ENCODE measurements around the gene GAL3ST3.
"Not testable (repeated sequence)": the region's sequence is repeated elsewhere in the genome, so short reads cannot be mapped to it uniquely, and the experiment has no call there.

The GAL3ST3 gene

DNA sequence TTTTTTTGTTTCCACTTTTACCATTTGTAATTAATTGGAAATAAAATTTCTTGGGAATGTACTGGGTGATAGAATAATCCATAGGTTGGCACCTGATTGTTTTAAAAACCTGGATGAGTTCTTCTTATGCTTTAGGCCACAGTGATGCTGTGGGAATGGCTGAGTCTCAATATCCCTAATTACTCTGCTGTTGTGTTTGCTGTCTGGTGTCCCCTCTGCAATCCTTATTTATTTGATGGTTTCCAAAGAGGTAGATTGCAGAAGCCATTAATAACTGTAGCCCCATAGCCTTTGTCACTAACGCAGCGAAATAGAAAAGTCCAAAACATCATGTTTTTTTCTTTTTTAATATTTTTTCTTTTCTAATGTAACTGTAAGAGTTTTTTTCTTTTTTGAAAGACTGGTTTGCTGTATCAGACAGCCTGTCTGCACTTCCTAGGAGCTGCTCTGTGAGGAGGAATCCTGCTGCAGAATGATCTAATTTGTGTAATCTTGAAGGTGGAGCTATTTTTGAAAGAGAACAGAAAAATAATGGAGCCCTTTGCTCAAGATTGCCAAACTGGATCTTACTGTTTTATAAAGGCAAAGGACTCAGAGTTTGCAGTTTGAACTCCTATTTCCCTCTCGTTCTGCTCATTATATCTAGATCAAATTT, 36.0 kb upstream of the GAL3ST3 start:
- TF ChIP-seq NFRKB (IDR thresholded peaks at IDR 0.05) (no peak), SUZ12 (IDR thresholded peaks at IDR 0.05) (no peak), L3MBTL2 (conservative IDR thresholded peaks at IDR 0.05) (no peak), TARDBP (IDR thresholded peaks at IDR 0.05) (no peak), ARNT (IDR thresholded peaks at IDR 0.05) (no peak), BHLHE40 (IDR thresholded peaks at IDR 0.05; ENCODE audit: borderline replicate concordance) (no peak), ZNF384 (IDR thresholded peaks at IDR 0.05) (no peak), HDGF (IDR thresholded peaks at IDR 0.05; ENCODE audit: borderline replicate concordance) (no peak), CTBP1 (IDR thresholded peaks at IDR 0.05; ENCODE audit: borderline replicate concordance) (no peak), SP1 (IDR thresholded peaks at IDR 0.05) (no peak), FOXM1 (IDR thresholded peaks at IDR 0.05; ENCODE audit: borderline replicate concordance) (no peak), FOXK2 (IDR thresholded peaks at IDR 0.05) (no peak), FOXA1 (IDR thresholded peaks at IDR 0.05) (no peak), ELF4 (IDR thresholded peaks at IDR 0.05) (no peak)
- TF ChIP-seq, protein P1, sequence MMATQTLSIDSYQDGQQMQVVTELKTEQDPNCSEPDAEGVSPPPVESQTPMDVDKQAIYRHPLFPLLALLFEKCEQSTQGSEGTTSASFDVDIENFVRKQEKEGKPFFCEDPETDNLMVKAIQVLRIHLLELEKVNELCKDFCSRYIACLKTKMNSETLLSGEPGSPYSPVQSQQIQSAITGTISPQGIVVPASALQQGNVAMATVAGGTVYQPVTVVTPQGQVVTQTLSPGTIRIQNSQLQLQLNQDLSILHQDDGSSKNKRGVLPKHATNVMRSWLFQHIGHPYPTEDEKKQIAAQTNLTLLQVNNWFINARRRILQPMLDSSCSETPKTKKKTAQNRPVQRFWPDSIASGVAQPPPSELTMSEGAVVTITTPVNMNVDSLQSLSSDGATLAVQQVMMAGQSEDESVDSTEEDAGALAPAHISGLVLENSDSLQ (IDR thresholded peaks at IDR 0.05), result no peak
- CTCF ChIA-PET, result interaction anchor here (0.8 kb wide), 1 partner anchor 197 kb away, joined by 3 read pairs; the partner anchor contains the start of gene FIBP
- no peak for DNase-seq (ENCODE audit: extremely low spot score)
- POLR2A ChIA-PET, result no interaction called here

DNA sequence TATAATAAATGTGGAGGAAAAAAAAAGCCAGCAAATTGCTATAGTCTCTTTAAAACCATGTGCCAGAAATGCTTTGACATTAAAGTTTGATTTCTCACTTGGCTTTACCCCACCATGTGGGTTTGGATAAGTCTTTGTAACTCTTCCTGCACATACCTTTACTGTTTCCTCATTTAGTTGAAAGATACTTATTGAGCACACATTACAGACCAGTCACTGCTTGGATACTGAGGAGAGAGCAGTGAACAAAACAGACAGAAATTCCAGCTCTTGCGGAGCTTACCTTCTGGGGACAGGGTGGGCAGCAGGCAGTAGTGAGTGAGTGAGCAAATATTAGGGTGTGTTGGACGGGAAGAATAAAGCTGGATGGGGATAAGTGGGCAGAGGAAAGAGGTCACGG, 34.8 kb upstream of the GAL3ST3 start:
- CTCF ChIA-PET, result interaction anchor here (0.8 kb wide), 1 partner anchor 196 kb away, joined by 3 read pairs; the partner anchor contains the start of gene FIBP
- POLR2A ChIA-PET, result interaction anchor here (0.6 to 1.6 kb wide), 2 partner anchors 14 to 32 kb away, joined by 3 to 5 read pairs; partner anchors contain the start of gene SF3B2
- DNase-seq (ENCODE audit: extremely low spot score), result no peak
- TF ChIP-seq FOXK2 (IDR thresholded peaks at IDR 0.05), result no peak
- no peak for TF ChIP-seq SUZ12 (IDR thresholded peaks at IDR 0.05)
- TF ChIP-seq BHLHE40 (IDR thresholded peaks at IDR 0.05; ENCODE audit: borderline replicate concordance), result no peak
- no peak for TF ChIP-seq HDGF (IDR thresholded peaks at IDR 0.05; ENCODE audit: borderline replicate concordance)
- no peak; the same call in 1 of the 2 replicates for TF ChIP-seq L3MBTL2 (conservative IDR thresholded peaks at IDR 0.05)
- no peak for TF ChIP-seq NFRKB (IDR thresholded peaks at IDR 0.05)
- no peak for TF ChIP-seq TARDBP (IDR thresholded peaks at IDR 0.05)
- TF ChIP-seq LEF1 (IDR thresholded peaks at IDR 0.05; ENCODE audit: borderline replicate concordance), result no peak
- no peak for TF ChIP-seq FOXM1 (IDR thresholded peaks at IDR 0.05; ENCODE audit: borderline replicate concordance)
- no peak for TF ChIP-seq SP1 (IDR thresholded peaks at IDR 0.05)
- no peak for TF ChIP-seq FOXA1 (IDR thresholded peaks at IDR 0.05)
- TF ChIP-seq ELF4 (IDR thresholded peaks at IDR 0.05), result no peak
- TF ChIP-seq ARNT (IDR thresholded peaks at IDR 0.05), result no peak
- TF ChIP-seq, protein P1 (IDR thresholded peaks at IDR 0.05), result no peak
- no peak for TF ChIP-seq ZNF384 (IDR thresholded peaks at IDR 0.05)
- no peak for TF ChIP-seq CTBP1 (IDR thresholded peaks at IDR 0.05; ENCODE audit: borderline replicate concordance)

- DNase-seq (ENCODE audit: extremely low spot score), result peak; percentile 59
- ChIA-PET CTCF (no interaction called here), POLR2A (interaction anchor here (0.6 to 1.6 kb wide), 2 partner anchors 14 to 31 kb away, joined by 3 to 5 read pairs; partner anchors contain the start of gene SF3B2)
- no peak for TF ChIP-seq FOXM1 (IDR thresholded peaks at IDR 0.05; ENCODE audit: borderline replicate concordance)
Observed at GRCh38 chr11:66082946-66083698, 34.2 kb upstream of the GAL3ST3 start.

DNA sequence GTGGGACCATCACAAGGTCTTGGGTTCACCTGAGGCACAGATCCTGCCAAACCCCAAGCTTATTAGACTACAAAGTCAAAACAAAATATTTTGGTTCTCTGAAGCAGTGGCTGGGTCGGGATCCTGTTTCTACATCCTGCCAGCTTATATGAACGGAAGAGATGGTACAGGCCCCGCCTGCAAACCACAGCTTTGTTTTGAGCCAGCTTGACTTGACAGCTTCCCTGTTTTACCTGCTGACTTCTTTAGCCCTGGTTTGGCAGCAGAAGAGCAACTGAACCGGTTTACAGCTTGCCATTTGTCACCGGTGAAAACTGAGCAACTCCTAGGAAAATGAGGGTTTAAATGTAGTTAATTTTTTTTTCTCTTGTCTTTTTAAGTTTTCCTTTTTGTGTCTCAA, 32.5 kb upstream of the GAL3ST3 start:
- ChIA-PET CTCF (interaction anchor here (0.7 to 1.0 kb wide), 2 partner anchors 13 to 235 kb away, joined by 5 to 6 read pairs; no protein-coding TSS in a partner anchor), POLR2A (no interaction called here)
- DNase-seq (ENCODE audit: extremely low spot score), result no peak
- TF ChIP-seq SUZ12 (IDR thresholded peaks at IDR 0.05), result no peak
- TF ChIP-seq NFRKB (IDR thresholded peaks at IDR 0.05), result no peak
- TF ChIP-seq LEF1 (IDR thresholded peaks at IDR 0.05; ENCODE audit: borderline replicate concordance), result no peak
- TF ChIP-seq TARDBP (IDR thresholded peaks at IDR 0.05), result no peak
- TF ChIP-seq ZNF384 (IDR thresholded peaks at IDR 0.05), result no peak
- TF ChIP-seq FOXM1 (IDR thresholded peaks at IDR 0.05; ENCODE audit: borderline replicate concordance), result no peak
- TF ChIP-seq FOXA1 (IDR thresholded peaks at IDR 0.05), result no peak
- TF ChIP-seq ELF4 (IDR thresholded peaks at IDR 0.05), result no peak
- no peak for TF ChIP-seq L3MBTL2 (conservative IDR thresholded peaks at IDR 0.05)
- TF ChIP-seq ARNT (IDR thresholded peaks at IDR 0.05), result no peak
- no peak for TF ChIP-seq BHLHE40 (IDR thresholded peaks at IDR 0.05; ENCODE audit: borderline replicate concordance)
- TF ChIP-seq FOXK2 (IDR thresholded peaks at IDR 0.05), result no peak
- no peak for TF ChIP-seq HDGF (IDR thresholded peaks at IDR 0.05; ENCODE audit: borderline replicate concordance)
- no peak for TF ChIP-seq SP1 (IDR thresholded peaks at IDR 0.05)
- no peak for TF ChIP-seq CTBP1 (IDR thresholded peaks at IDR 0.05; ENCODE audit: borderline replicate concordance)
- TF ChIP-seq, protein P1 (IDR thresholded peaks at IDR 0.05), result no peak

GRCh38 chr11:66080055-66080817, 31.3 kb upstream of the GAL3ST3 start:
- ChIA-PET POLR2A (interaction anchor here (1.3 kb wide), 1 partner anchor 28 kb away, joined by 5 read pairs; the partner anchor contains the start of gene SF3B2), CTCF (interaction anchor here (1.1 kb wide), 1 partner anchor 11 kb away, joined by 6 read pairs; no protein-coding TSS in a partner anchor)
- TF ChIP-seq CTBP1 (IDR thresholded peaks at IDR 0.05; ENCODE audit: borderline replicate concordance) (no peak), LEF1 (IDR thresholded peaks at IDR 0.05; ENCODE audit: borderline replicate concordance) (no peak), BHLHE40 (IDR thresholded peaks at IDR 0.05; ENCODE audit: borderline replicate concordance) (no peak), SP1 (IDR thresholded peaks at IDR 0.05) (no peak), ELF4 (IDR thresholded peaks at IDR 0.05) (no peak), SUZ12 (IDR thresholded peaks at IDR 0.05) (no peak), ZNF384 (IDR thresholded peaks at IDR 0.05) (no peak), NFRKB (IDR thresholded peaks at IDR 0.05) (no peak), FOXM1 (IDR thresholded peaks at IDR 0.05; ENCODE audit: borderline replicate concordance) (no peak), HDGF (IDR thresholded peaks at IDR 0.05; ENCODE audit: borderline replicate concordance) (no peak), FOXK2 (IDR thresholded peaks at IDR 0.05) (no peak), FOXA1 (IDR thresholded peaks at IDR 0.05) (no peak), ARNT (IDR thresholded peaks at IDR 0.05) (no peak), L3MBTL2 (conservative IDR thresholded peaks at IDR 0.05) (no peak), TARDBP (IDR thresholded peaks at IDR 0.05) (no peak)
- TF ChIP-seq, protein P1 (IDR thresholded peaks at IDR 0.05), result no peak
- no peak for DNase-seq (ENCODE audit: extremely low spot score)

DNA sequence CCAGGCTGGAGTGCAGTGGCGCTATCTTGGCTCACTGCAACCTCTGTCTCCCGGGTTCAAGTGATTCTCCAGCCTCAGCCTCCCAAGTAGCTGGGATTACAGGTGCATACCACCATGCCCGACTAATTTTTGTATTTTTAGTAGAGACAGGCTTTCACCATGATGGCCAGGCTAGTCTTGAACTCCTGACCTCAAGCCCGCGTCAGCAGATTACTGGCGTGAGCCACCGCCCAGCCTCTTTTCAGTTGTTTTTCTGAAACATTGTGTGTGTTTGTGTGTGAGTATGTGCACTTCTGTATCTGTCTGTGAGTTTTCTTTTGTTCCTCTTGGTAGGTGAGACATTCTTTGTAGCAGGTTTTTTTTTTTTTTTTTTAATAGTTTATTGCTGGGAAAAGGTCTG, 30.0 kb upstream of the GAL3ST3 start:
- ChIA-PET POLR2A (interaction anchor here (1.3 kb wide), 1 partner anchor 27 kb away, joined by 5 read pairs; the partner anchor contains the start of gene SF3B2), CTCF (interaction anchor here (1.1 kb wide), 1 partner anchor 10 kb away, joined by 6 read pairs; no protein-coding TSS in a partner anchor)
- DNase-seq (ENCODE audit: extremely low spot score), result not testable (repeated sequence)
